GM18868 (cell line): ENCODE data around the gene NUTM2B.
"Not testable (repeated sequence)": the region's sequence is repeated elsewhere in the genome, so short reads cannot be mapped to it uniquely, and the experiment has no call there.

ENCODE experiments used
- ATAC-seq: cut with Tn5 transposase; IDR thresholded peaks from one replicate; pipeline ENCODE4 v1.9.1; 2021; ENCODE audit warnings: mild to moderate bottlenecking, moderate library complexity; ENCODE audit not compliant: unreplicated experiment

The NUTM2B gene

DNA sequence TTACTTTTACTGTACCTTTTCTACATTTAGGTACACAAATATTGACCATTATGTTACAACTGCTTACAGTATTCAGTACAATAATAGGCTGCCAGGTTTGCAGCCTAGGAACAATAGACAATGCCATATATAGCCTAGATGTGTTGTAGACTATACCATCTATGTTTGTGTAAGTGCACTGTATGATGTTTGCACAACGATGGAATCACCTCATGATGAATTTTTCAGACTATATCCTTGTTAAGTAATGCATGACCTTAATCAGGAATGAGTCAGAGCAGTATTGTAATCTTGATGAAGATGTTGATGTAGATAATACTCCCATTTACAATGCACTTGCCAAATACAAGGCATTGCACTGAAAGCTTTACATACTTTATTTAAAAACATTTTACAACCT lies 23.6 kb downstream of the NUTM2B start:
- peak; percentile 62 for ATAC-seq

DNA sequence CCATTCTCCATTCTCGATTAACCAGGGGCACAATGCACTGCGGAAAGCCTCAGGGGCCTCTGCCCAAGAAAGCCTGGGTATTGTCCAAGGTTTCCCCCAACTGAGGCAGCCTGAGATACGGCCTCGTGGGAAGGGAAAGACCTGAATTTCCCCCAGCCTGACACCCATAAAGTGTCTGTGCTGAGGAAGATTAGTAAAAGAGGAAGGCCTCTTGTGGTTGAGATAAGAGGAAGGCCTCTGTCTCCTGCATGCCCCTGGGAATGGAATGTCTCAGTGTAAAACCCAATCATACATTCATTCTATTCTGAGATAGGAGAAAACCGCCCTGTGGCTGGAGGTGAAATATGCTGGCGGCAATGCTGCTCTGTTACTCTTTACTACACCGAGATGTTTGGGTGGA lies 41.8 kb downstream of the NUTM2B start:
- not testable (repeated sequence) for ATAC-seq

DNA sequence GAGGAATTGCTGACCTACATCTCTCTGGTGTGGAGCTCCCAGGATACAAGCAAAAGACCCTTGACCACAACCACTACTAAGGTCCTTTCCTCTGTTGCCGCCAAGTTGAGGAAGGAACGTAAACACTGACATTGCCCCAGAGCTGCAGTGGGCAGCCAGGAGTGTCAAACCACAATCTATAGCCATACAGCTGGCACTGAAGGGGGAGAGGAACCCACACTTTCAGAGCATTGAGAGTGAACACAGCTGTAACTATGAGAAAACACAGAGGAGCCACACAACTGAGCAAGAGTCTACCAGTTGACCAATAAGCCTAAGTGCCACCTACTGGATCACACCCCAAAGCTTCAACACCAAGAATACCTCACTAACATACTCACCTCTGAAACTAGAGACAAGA lies 45.5 kb downstream of the NUTM2B start:
- not testable (repeated sequence) for ATAC-seq

DNA sequence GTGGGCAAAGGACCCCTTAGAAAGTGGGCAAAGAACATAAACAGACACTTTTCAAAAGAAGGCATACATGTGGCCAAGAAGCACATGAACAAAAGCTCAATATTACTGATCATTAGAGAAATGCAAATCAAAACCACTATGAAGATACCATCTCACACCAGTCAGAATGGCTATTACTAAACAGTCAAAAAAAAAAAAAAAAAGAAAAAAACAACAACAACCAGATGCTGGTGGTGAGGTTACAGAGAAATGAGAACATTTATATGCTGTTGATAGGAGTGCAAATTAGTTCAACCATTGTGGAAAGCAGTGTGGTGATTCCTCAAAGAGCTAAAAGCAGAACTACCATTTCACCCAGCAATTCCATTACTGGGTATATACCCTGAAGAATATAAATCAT lies 50.6 kb downstream of the NUTM2B start:
- not testable (repeated sequence) for ATAC-seq

DNA sequence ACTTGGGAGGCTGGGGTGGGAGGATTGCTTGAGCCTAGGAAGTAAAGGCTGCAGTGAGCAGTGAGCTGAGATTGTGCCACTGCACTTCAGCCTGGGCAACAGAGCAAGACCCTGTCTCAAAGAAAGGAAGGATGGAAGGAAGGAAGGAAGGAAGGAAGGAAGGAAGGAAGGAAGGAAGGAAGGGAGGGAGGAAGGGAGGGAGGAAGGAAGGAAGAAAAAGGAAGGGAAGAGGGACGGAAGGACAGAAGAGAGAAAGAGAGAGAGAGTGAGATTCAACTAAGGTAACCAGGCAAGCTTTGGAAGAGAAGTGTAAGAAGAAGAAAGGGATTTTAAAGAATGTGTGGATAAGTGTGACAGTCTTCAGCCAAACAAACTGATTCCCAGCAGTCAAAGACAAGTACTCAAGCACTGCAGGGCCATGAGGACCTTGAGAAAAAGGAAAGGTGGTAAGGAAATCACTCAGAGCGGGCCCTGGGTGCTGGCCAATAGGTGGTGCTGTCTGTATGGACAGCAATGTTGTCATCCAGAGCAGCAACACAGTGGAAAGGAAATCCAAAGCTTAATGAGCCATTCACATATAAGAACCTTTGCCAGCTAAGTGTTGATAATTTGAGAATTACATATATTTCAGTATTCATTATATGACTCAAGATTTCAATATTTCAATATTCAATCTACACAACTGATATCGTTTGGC lies 55.4 kb downstream of the NUTM2B start:
- ATAC-seq: not testable (repeated sequence)
